GM18909 (cell line): ENCODE measurements around the gene ZSCAN23.
A peak's percentile ranks its signal among the peaks of the same experiment; 100 is the strongest.
"Not testable (repeated sequence)": the region's sequence is repeated elsewhere in the genome, so short reads cannot be mapped to it uniquely, and the experiment has no call there.

Experiments
- ATAC-seq: cut with Tn5 transposase; IDR thresholded peaks from one replicate; pipeline ENCODE4 v1.9.1; 2021; ENCODE audit warnings: mild to moderate bottlenecking; ENCODE audit not compliant: unreplicated experiment, poor library complexity

The ZSCAN23 gene

DNA sequence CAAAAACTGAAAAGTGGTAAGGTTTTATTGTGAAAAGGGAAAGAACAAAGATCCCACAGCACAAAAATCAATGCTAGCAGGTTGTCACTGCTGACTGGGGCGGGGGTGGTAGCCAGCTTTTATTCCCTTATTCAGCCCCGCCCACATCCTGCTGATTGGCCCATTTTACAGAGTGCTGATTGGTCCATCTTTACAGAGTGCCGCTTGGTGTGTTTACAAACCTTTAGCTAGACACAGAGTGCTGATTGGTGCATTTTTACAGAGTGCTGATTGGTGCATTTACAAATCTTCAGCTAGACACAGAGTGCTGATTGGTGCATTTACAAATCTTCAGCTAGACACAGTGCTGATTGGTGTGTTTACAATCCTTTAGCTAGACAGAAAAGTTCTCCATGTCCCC, 1.5 kb upstream of the ZSCAN23 start:
- ATAC-seq: not testable (repeated sequence)

DNA sequence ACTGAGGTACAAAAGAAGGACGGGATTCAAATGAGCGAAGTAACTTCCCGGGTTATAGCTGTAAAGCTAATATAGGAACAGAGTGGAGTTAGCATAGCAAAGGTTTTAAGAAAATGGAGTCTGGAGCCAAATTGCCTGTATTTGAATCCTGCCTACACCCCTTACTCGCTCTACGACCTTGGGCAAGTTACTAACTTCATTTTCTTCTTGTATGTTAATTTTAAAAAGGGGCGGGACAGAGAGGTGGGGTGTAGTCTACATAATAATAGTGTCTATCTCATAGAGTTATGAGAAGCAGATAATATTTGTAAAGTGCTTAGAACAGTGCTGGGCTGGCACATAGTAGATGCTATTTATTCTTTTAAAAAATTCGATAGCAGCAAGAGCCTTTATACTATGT, 705 bp downstream of the ZSCAN23 start:
- ATAC-seq: no peak

- ATAC-seq: no peak
Observed at GRCh38 chr6:28436404-28436803, 6.9 kb downstream of the ZSCAN23 start.

GRCh38 chr6:28433119-28433518, 10.2 kb downstream of the ZSCAN23 start:
- no peak for ATAC-seq

DNA sequence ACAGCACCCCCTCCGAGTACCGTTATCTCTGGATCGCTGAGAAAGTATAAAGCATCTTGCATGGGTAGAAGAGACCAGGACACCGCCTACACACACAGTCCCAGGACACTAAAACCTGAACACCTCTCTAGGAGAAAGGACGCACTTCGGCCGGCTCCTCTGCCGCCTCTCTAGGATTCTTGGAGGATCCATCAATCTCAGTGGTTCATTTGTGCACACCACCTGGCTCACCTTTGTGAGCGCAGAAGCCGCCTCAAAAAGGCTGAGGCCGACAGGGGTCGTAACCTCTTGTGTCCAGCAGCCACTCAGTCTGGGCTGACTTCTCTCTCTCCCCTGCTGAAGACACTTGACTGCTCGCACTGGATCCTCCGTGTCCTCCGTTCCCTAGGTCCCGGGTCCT, 13.5 kb downstream of the ZSCAN23 start:
- ATAC-seq: no peak

DNA sequence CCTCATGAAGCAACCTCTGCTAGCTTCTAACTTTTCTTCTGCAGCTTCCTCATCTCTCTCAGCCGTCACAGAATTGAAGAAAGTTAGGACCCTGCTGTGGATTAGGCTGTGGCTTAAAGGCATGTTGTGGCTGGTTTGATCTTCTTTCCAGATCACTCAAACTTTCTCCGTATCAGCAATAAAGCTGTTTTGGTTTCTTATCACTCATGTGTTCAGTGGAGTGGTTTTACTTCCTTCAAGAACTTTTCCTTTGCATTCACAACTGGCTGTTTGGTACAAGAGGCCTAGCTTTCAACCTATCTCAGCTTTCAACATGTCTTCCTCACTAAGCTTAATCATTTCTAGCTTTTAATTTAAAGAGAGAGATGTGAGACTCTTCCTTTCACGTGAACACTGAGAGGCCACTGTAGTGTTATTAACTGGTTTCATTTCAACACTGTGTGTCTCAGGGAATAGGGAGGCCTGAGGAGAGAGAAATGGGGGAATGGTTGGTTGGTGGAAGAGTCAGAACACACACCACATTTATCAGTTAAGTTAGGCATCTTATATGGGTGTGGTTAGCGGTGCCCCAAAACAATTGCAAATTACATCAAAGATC, 17.2 kb downstream of the ZSCAN23 start:
- no peak for ATAC-seq

DNA sequence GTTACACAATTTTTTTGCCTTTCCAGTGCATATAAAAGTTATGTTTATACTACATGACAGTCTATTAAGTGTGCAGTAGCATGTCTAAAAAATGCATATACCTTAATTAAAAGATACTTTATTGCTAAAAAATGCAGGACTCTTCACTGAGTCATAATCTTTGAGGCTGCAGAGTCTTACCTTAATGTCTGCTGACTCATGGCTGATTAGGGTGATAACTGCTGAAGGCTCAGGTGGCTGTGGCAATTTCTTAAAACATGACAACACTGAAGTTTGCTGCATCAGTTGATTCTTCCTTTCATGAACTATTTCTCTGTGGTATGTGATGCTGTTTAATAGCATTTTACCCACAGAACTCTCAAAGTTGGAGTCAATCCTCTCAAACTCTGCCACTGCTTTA, 19.1 kb downstream of the ZSCAN23 start:
- no peak for ATAC-seq

DNA sequence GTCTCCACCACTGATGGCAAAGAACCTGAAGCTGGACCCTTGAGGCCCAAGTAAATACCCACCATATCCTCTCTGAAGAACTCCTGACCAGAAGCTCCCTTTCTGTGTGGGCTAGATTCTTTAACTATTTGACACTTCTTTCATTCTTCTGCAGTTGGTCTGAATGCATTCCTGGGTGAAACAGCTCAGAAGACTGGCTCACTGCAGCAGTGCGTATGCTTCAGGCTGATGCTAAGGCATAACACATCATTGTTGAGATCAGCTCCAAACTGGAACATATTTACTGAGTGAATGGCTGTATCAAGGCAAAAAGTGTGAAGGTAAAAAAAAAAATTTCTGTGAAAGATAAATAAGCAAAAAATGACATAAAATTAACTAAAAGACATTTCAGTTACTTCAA, 19.7 kb downstream of the ZSCAN23 start:
- no peak for ATAC-seq

DNA sequence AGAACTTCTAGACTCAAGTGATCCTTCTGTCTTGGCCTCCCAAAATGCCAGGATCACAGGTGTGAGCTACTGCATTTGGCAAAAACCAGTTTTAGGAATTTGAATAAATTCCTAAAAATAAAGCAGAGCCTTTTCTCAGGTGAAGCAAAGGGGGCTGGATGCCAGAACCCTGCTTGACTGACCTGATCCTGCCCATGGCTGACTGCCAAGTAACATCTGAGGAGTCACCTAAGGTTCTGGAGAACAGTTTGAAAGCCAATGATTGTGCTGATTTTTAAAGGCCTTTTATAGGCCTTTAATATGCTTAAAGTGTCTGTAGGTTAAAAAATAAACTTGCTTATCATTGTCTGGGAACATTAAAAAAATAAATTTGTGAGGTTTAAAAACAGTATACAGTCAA, 29.6 kb downstream of the ZSCAN23 start:
- ATAC-seq: no peak

DNA sequence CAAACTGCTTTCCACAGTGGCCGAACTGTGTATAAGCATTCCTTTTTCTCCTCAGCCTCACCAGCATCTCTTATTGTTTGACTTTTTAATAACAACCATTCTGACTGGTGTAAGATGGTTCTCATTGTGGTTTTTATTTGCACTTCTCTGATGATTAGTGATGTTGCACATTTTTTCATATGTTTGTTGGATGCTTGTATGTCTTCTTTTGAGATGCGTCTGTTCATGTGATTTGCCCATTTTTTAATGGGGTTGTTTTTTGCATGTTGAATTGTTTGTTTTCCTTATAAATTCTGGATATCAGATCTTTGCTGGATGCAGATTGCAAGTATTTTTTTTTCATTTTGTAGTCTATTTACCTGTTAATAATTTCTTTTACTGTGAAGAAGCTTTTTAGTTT, 32.5 kb downstream of the ZSCAN23 start:
- no peak for ATAC-seq

DNA sequence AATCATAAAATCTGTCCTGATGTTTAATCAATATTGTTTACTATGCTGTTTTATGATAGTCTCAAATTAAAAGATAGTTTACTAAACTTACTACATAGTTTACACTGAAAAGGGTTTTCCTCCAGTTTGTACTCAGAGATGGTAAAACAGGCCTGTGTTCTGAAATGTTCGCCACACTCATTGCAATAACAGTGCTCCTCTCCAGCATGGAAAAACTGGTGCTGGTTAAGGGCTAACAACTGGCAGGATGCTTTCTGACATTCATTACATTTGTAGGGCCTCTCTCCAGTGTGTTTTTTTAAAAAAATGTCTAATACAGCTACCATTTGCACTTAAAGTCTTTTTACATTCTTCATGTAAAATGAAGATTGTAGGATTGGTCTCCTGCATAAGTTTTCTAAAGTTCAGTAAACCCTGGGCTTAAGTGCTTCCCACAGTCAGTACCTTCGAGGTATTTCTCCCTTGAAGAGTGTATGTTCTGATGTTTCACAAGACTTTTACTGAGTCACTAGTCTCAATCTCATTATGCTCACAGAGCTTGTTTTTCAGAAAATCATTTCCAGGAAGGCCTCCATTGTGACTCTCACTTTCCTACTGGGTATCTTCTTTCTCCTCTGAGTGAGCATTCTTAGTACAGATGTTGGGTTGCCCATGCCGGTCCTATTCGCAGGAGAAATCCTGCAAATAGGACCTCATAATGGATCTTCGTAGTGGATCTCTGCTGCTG, 35.1 kb downstream of the ZSCAN23 start:
- no peak for ATAC-seq

DNA sequence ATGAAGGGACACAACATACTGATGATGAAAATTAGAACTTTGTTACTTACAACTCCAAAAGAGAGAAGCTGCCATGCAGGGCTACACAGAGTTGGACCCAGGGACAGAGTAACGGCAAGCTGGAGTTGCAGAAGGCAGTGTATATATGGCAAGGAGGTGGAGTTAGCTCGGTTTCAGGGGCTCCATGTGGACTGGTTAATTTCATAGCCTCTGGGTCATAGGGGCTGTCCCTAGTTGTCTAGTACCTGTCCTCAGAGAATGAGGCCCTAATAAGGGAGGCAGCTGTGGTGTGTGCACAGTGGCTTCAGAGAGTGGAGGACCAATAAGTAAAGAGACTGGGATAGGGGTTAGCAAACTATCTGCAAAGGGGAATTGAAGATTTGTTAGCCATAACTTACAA, 35.9 kb downstream of the ZSCAN23 start:
- no peak for ATAC-seq

DNA sequence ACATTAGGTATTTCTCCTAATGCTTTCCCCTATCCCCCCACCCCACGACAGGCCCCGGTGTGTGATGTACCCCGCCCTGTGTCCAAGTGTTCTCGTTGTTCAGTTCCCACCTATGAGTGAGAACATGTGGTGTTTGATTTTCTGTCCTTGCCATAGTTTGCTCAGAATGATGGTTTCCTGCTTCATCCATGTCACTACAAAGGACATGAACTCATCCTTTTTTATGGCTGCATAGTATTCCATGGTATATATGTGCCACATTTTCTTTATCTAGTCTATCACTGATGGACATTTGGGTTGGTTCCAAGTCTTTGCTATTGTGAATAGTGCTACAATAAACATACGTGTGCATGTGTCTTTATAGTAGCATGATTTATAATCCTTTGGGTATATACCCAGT, 39.4 kb downstream of the ZSCAN23 start:
- not testable (repeated sequence) for ATAC-seq

DNA sequence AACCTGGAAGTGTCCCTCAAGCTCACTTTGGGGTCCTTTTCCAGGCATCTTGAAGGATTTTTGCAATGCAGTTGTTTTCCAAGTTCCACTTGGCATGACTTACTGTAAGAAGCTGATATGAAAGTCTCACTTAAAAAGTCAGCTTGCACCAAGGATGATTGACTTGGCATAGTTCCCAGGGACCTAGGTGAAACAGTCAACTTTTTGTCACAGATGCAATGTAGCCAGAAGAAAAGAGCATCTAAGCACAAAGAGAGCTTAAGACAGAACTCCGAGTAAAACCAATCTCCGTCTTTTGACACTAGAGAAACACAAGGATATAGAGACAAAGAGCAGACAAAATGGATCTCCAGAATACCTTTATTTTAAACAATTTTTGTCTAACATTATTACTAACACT, 41.1 kb downstream of the ZSCAN23 start:
- ATAC-seq: no peak

GRCh38 chr6:28401172-28401571, 42.1 kb downstream of the ZSCAN23 start:
- ATAC-seq: no peak

DNA sequence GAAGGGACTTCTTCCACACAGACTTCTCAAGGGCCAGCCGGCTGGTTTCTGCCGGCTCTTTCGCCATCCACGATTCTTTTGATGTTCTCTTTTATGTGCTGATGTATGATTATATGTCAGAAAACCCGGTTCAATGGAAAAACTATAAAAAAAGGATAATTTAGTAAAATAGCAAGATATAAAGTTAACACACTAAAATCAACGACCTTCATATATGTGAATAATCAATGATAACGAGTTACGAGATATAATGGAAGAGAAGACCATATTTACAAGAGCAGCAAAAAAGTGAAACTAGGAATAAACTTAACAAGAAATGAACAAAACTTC, 43.2 kb downstream of the ZSCAN23 start:
- no peak for ATAC-seq

DNA sequence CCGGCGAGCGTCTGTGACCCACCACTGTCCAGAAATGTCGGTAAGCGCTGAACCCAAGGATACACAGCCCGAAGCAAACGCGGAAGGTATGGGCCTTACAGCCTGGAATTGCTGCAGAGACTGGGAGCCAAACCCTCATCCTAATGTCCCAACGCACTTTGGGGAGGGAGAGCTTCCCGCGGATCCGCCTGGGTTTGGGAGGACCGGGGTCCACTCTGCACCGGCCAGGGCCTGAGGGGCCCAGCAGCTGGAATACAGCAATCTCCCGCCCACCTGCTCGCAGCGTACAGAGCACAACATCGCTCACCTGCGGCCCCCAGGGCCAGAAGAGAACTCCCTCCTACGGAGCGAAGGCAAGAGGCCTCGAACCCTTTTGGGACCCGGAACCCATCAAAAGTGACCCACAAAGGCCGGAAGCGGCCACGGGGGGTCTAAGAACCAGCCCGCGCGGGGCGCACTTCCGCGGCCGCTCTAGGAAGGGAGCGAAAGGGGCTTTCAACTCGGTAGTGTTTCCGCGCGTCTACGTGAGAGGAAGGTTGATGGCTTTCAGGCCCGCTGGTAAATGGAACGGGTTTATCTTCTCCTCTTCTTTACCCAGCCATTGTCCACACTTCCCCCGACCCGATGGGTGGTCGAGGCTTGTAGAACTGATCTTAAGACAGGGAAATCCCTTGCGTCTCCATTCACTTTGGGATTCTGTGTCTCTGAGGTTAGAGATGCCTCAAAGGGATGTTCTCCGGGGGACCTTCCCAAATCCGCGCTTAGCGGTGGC, 43.8 kb downstream of the ZSCAN23 start, which contains the start of gene ZSCAN12:
ZSCAN12 (minus strand) TSS at position 398 of the 772 bp plus-strand sequence. CDS start 1,342 bp downstream, outside the sequence.
- peak; percentile 89 for ATAC-seq

DNA sequence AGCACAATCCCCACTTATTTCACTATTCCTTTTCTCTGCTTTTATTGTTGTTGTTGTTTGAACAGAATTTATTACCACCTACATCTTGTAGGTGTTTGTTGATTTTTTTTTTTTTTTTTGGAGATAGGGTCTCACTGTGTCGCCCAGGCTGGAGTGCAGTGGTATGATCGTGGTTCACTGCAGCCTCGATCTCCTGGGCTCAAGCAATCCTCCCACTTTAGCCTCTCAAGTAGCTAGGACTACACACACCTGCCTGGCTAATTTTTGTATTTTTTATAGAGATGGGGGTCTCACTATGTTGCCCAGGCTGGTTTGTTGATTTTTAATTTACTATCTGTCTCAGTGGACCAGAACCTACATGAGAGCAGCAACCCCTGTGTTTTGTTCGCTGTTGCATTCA, 47.4 kb downstream of the ZSCAN23 start:
- ATAC-seq: no peak

- ATAC-seq: no peak
Observed at GRCh38 chr6:28393912-28394662, 49.2 kb downstream of the ZSCAN23 start.

DNA sequence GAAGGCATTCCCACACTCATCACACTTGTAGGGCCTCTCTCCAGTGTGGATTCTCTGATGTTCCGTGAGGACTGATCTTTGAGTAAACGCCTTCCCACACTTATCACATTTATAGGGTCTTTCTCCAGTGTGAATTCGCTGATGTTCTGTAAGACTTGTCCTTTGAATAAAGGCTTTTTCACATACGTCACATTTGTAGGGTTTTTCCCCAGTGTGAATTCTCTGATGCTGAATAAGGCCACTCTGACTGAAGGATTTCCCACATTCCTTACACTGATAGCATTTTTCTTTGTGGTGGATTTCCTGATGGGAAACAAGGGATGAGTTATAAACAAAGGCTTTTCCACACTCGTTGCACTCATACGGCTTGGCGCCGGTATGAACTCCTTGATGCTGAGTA, 52.6 kb downstream of the ZSCAN23 start:
- no peak for ATAC-seq

GRCh38 chr6:28384143-28384533, 59.2 kb downstream of the ZSCAN23 start:
- no peak for ATAC-seq
